M059J (cell line): ENCODE data around the gene ASRGL1. TPM values are rescaled to one million over a fixed set of nuclear protein-coding genes. Genes with fewer than 3 reads are reported as not detected.

ENCODE experiments used
- DNase-seq: peaks from one replicate; pipeline ENCODE4 v3.0.0-alpha.2; 2012; ENCODE audit warnings: low read depth
- total RNA-seq: library from RNA; depleted of rRNA; stranded (reverse); fragments of >200 nt; shearing (Covaris generic); gene quantifications from 2 replicates; pipeline ENCODE4 v1.2.3, GENCODE V29; 2014

The ASRGL1 gene
- total RNA-seq, 1 experiment from 2014 or later, result 25.8 TPM

DNA sequence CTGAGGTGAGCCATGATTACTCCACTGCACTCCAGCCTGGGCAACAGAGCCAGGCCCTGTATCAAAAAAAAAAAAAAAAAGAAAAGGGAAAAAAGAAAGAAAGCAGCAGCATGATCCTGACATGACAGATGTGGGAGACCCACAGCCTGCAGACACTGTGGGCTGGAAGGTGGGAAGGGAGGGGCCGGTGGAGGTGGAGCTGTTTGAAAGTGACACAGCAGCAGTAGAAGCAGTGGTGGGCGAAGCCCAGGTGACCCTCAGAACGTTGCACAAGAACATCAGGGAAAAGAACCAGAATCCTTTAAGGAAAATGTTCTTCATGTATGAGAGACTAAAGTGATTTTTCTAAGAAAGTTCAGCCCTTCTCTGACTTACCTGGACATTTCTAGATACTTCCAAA lies 55.3 kb downstream of the ASRGL1 start:
- DNase-seq, result no peak

DNA sequence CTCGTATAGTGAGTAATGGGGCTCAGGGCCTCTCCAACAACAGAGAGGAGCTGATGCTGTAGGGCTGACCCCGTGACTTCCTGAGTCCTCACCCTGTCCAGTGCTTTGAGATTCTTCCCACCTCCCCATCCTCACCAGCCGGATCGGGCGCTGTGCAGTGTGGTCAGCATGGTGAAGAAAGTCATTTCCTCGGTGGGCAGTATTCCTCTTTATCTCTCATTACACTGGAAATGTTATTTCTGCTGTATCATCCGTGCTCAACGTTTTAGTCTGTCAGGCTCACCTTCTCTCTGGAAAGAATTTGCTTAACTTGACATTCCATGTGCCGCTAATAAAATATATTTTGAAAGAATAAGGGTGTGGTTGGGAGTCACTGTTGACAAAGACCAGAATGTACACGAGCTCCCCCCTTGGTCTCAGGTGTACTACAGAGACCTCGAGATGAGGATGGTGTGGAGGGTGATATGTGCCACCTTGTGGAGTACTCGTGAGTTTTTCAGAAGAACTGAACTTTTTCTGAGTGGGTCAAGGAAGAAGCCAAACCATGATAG lies 55.9 kb downstream of the ASRGL1 start:
- peak; percentile 16 for DNase-seq

DNA sequence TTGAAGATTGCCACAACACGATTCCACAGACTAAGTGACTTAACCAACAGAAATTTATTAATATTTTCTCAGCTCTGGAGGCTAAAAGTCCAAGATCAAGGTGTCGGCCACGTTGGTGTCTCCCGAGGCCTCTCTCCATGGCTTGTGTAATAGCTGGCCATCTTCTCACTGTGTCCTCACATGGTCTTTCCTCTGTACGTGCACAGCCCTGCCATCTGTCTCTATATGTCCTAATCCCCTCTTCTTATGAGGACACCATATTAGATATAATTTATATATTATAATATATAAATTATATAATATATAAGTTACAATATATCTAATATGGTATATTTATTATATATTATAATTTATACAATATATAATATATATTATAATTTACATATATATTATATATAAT lies 56.5 kb downstream of the ASRGL1 start:
- no peak for DNase-seq

DNA sequence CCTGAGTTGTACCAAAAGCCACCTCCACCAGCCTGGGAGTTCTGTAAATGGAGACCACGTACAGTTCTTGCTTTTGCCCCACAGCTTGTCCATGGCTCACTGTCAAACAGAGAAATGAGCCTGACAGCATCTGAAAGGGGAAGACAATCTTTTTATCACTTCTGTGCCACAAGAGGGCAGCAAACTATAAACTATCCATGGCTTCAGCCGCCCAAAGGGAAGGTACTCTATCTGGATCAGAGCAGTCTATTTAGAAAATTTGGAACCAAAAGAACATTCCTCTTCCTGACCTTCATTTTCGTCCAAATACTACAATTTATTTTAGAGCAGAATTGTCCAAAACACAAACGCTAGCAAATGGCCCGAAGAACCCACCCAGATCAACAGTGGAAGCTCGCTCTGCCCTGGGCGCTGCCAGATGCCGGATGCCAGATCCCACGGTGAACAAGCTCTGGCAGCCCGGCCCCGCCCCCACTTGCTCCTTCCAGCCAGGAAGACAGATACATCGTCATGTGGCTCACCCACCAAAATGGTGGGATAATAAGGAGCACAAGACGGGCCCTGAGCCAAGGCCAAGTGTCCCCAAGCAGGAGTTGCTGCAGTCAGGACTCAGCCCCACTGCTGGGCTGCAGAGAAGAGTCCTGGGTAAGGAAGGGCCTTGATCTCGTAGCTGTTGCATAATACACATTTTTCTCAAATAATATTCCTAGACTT lies 57.7 kb downstream of the ASRGL1 start:
- DNase-seq, result peak; percentile 84

DNA sequence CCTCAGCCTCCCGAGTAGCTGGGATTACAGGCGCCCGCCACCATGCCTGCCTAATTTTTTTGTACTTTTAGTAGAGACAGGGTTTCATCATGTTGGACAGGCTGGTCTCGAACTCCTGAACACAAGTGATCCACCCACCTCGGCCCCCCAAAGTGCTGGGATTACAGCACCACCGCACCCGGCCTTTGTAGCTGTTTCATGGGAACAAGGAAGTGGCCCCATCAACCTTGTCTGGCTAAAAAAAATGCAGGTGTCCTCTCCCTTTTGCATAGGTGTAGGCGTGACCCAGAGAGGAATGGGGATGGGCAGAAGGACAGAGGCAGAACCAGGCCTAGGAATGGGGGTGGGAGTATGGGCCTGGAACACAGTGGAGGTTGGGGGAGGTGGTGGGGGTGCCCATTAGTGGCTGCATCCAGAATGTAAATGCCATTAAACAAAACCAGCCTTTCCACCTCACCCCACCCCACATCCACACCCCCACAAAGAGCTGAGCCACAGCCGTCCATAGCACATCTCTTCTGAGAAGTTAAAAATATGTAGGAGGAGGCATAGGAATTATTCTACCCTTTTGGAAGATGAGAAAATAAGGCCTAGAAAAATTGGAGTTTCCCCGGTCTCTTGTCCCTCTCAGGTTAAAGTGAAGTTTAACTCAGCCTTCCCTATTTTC lies 58.8 kb downstream of the ASRGL1 start:
- no peak for DNase-seq

DNA sequence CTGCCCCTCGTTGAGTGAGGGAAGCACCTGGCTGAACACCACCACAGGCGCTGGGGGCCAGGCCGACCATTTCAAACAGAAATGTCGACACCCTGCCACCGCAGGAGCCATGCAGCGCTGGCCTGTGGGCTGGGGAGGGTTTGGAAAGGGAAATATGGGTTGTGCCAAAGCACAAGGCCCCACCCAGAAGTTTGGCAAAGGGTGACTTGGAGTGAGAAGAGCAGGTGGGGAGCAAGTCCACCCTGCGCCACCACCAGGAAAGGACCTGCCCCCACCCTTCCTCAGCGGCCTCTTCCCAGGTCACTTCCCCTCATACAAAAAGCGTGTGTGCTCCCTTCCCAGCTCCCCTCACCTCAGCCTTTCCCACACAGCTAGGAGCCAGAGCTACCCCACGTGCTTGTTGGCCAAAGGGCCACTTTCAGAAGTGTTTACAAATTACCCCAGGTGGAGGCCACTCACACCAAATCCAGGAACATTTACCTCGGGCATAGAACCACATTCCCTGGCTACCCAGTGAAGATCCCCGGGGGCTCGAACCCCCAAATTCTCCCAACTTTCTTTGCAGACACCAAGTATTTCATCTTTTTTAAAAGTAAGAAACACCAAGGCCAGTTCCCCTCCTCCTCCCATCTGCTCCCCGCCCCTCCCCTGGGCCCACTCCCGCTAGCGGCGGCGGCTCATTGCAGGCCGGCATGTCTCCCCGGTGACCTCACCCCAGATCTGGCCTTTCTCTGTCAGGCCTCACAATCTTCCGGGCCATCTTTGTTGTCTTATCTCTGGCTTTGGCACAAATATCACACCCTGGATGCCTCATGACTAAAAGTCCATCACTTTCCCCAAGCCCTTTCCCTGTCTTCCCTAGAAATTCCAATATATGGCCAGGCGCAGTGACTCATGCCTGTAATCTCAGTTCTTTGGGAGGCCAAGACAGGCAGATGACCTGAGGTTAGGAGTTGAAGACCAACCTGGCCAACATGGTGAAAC lies 61.1 kb downstream of the ASRGL1 start:
- DNase-seq, result peak; percentile 48

DNA sequence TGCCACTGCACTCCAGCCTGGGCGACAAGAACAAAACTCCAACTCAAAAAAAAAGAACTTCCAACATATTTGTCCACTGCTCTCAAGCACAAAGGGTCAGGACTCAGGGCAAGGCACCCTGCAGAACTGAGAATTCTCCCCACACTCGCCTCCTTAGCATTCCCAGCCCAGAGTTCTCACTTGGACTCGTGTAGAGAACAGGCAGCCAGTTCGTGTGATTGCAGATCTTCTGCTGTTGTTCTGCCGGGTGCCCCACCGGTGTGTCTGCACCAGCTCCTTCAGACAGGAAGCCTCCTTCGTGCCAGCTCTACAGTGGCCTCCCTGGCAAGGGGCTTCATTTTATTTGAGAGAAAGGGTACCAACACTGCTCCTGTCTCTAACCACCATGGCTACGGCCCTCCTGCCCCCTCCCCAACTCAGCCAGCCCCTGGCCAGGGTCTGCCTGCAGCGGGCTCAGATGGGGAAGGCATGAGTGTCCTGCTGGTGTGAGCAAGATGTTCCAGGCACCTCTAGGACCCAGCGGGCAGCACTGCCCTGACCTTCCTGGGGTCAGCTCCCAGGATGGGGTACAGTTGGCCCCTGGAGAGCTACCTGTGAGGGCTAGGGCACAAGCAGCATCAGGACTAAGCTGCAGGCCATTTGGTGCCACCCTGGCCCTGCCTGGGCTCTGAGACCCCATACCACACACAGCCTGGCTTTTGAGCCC lies 62.1 kb downstream of the ASRGL1 start:
- no peak for DNase-seq

DNA sequence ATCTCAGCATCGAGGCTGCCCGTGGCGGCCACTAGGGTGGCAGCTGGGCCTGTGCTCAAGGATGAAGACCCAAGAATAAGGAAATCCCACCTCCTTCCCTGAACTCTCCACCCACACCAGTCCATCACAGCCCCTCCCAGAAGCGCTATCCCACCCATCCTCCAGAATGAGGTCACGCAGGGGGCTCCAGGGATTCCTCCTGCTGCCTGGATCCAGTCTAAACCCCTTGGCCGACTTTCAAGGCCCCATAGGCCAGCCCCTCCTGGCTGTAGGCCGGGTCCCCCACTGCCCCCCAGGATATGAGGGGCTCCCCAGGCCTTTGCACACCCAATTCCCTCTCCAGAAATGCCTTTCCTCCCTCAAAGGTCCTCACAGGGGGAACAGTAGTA lies 62.6 kb downstream of the ASRGL1 start:
- no peak for DNase-seq

DNA sequence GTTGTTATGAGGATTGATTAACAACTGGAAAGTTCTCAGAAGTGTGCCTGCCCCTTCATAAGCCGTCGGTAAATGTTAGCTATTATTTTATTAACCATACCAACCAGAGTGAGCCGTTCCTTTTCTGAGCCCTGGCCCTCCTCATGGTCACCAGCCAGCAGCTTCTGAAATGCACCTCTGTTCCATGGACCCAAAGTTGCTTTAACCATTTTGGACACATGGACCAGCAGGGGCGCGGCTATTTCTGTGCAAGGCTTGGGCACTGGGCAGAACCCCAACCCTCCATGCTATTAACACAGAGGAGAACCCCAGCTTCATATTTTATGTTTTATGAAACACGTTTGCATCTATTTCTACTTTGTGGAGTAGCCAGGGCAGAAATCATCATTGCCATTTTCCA lies 63.0 kb downstream of the ASRGL1 start:
- no peak for DNase-seq

DNA sequence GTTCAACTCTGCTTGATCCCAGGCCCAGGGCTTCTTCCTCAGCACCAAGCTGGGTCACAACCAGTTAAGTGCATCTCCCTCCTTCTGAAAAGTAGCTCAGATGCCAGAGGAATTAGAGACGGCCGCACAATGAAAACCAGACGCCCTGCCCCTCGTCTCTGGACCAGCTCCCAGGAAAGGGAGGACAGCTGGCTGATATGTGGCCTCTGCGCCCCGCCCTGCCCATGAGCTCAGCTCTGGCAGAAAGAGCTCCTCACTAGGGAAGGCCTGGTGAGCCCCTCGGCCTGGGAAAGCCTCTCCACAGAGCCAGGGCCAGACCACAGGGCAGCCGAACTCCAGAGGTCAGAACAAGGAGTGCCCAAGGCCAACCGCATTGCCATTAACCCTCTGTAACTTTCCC lies 63.5 kb downstream of the ASRGL1 start:
- peak; percentile 65 for DNase-seq

DNA sequence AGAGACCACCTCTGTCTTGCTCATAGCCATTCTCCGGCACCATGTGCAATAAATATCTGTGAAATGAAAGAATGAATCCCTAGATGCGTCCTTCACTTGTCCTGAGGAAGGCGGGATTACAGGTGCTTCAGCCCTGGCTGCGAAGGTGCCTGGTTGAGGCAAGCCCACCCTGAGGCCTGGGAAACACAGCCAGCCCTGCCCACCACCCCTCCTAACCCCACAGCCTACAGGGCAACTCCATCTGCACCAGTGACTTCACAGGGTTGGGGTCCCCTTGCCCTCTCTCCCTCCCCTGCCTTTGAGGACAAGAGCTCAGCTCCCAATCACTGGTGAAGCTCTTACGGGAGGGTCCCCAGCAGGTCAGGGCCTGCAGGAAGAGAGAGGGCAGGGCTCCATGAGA lies 64.1 kb downstream of the ASRGL1 start:
- no peak for DNase-seq

DNA sequence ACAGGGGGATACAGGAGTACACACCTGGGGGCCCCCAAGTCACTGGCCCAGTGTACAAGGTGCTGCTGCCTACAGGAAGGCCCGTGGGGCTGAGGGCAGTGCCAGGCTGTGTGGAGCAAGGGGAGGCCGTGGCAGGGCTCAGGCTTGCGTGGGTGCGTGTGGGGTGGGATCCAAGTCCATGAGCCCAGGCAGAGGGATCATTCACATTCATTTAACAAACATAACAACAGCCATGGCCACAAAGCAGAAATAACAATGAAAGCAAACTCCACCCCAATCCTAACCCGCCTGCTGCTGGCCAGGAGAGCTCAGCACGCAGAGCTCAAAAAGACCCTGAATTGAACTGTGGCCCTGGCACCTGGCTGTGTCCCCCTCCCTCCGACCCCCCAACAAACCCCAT lies 64.6 kb downstream of the ASRGL1 start:
- no peak for DNase-seq

DNA sequence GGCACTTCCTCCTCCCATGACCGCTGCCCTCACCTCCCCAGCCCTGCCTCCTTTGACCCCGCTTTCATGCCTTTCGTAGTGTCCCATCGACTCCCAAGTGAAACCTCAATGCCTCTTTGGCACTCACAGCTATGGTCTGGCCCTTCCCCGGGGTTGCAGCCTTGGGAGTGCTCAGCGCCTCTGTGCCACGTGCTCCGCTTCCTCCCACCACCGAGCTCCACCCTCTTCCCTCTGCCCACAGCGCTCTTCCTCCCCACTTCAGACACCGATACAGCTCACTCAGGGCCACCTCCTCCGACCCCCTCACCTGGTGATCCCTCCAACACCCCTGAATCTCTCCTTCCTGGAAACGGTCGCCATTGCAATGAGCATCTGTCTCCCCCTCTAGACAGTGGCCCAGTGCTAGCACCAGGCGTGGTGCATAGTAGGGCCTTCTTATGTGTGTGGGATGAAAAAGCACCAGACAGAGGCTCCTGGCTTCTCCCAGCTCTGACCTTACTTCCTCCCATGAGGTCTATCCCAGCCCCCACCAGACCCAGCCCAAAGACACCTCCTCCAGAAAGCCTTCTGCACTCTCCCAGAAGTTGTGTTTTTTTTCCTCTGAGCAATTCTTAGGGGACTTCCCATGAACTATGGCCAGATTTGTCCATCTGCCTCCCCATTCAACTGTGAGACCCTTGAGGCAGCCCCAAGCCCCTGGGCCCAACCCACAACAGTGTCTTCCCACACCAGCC lies 65.1 kb downstream of the ASRGL1 start:
- no peak for DNase-seq

DNA sequence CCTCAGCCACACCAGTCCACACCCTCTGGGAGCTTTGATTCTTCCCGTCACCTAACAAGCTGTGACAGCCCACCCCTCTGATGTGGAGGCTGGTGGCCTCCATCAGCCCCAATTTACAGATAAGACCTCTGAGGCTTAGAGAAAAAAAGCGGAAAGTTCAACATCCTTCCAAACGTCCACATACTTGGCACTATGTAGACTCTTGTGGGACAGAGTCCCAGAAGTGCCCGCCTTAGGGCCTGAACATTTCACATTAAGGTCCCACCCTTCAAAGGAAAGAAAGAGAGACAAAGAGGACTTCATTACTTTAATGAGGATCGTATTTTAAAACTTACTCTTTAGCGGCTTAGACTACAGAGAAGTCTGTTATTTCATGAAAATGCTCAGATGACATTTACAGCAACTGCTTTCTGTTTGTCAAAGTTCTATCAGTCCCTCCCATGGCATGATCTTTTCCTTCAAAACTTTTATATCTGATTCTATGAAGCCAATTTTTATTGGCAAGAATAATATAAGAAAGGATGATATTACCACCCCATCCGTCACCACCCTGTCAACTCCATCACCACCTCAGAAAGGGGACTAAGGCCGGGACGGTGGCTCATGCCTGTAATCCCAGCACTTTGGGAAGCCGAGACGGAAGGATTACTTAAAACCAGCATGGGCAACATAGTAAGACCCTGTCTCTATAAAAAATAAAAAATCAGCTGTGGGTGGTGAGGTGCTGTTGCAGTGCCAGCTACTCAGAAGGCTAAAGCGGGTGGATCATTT lies 65.9 kb downstream of the ASRGL1 start:
- no peak for DNase-seq

DNA sequence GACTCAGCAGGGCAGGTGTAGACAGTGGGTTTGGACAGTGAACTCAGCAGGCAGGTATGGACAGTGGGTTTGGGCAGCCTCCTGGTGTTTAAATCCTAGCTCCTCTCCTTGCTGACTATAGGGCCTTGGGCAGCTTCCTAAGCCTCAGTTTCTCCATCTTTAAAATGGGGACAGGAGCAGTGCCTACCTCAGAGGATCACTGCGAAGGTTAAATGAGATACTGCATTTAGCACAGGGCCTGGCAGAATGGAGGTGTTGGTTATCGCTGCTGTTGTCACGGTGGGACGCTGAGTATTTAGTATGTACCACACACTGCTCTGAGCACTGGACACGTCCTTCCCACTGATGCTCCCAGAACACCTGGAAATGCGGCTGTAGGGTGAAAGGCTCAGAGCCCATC lies 67.2 kb downstream of the ASRGL1 start:
- DNase-seq, result no peak

DNA sequence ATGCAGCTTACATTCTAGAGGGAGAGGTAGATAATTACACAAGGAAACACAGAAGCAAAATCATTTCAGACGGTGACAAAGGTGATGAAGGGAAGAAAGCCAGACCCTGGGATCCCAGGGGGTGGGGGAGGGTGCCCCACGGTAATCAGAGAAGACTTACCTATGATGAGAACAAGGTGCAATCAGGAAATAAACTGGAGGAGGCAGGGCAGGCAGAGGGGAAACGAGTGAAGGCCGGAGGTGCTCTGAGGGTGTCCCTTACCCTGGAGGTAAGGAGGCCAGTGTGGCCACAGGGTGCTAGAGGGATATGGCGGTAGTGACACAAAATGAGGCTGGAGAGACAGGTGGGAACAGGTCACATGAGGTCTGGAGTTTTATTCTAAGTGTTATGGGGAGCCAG lies 67.7 kb downstream of the ASRGL1 start:
- DNase-seq, result no peak

DNA sequence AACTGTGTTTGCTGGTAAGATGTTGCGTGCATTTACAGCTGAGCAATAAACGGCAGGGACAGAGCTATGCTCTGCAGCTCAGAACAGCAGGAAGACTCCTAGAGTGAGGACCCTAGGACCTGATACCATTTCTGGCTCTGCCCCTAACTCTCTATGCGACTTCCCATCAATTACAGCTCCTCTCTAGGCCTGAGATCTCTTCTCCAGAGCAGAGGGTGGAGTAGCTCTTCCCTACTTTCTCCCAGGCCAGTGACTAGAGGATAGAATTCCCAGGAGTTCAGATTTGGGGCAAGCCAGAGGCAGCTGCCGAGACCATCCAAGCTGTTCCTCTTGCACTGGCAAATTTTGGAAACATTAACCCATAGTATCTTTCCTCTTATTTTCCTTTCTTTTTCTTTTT lies 68.8 kb downstream of the ASRGL1 start:
- no peak for DNase-seq

DNA sequence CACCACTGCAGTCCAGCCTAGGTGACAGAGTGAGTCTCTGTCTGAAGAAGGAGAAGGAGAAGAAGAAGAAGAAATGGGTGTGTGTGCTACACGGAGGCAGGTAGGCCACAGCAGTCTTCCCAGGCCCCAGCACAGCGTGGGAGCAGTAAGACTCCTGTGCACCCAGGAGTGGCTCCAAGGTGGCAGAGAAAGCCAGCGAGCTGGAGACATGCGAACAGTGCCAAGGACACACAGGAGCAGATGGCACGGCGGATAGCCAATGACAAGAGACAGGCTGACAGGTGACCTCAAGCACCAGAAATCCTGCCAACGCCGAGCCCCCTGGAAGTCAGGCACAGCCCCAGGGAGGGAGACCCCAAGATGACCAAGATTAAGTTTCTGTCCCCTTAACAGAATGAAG lies 72.6 kb downstream of the ASRGL1 start:
- no peak for DNase-seq

DNA sequence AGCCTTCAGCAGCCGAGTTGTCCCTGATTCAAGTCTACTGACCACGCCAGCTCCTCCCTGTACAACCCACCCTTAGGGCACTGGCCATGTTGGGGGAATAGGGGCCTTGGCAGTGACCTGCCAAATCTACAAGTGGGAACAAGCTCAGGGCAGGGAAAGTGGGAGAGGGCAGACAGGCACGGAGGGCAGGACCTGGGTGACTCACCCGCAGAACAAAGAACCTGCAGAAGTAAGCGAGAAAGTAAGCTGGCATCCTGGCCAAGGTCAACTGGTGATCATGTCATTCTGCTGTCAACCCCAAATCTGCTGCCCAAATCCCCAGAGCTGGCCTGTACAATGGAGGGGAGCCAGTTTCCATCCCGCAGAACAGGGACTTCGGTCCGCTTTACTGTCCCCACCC lies 73.7 kb downstream of the ASRGL1 start:
- no peak for DNase-seq

DNA sequence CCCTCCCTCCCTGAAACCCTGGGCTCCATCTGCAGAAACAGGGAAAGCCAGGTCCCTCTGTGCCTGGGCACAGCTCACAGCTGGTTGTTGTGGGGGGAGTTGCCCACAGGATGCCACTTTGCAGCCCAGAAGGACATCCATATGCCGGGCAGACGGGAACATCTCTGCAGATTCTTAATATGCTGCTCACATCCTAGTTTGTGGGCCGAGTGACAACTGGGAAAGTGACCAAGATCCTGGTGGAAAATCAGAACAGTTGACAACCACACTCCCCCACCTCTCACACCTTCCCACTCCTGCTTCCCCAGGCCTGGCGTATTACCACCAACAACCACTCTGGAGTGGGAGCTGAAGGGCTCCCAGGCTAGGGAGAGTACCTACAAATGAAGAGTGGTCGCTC lies 74.3 kb downstream of the ASRGL1 start:
- no peak for DNase-seq
